Measurements from ENCODE around the gene SLC66A2. TPM values are rescaled to one million over a fixed set of nuclear protein-coding genes. Genes with fewer than 3 reads are reported as not detected.

The SLC66A2 gene
- total RNA-seq, 1 experiment from 2014 or later = 17.4 TPM

- no peak for DNase-seq (ENCODE audit: low spot score)
These were observed 1.1 kb upstream of the SLC66A2 start for GRCh38 chr18:79952456-79952995.

GRCh38 chr18:79950515-79951341 lies 725 bp downstream of the SLC66A2 start:
- DNase-seq (ENCODE audit: low spot score) = no peak

- no peak for DNase-seq (ENCODE audit: low spot score)
These were observed 1.6 kb downstream of the SLC66A2 start for GRCh38 chr18:79949697-79950487.

- no peak for DNase-seq (ENCODE audit: low spot score)
These were observed 2.6 kb downstream of the SLC66A2 start for GRCh38 chr18:79948719-79949411.

- no peak for DNase-seq (ENCODE audit: low spot score)
These were observed 3.4 kb downstream of the SLC66A2 start for GRCh38 chr18:79947881-79948610.

GRCh38 chr18:79947054-79947755 lies 4.2 kb downstream of the SLC66A2 start:
- DNase-seq (ENCODE audit: low spot score) = no peak

GRCh38 chr18:79945118-79946042 lies 6.1 kb downstream of the SLC66A2 start:
- DNase-seq (ENCODE audit: low spot score) = no peak

- DNase-seq (ENCODE audit: low spot score) = no peak
These were observed 6.7 kb downstream of the SLC66A2 start for GRCh38 chr18:79944746-79945117.

- DNase-seq (ENCODE audit: low spot score) = no peak
These were observed 7.2 kb downstream of the SLC66A2 start for GRCh38 chr18:79944126-79944731.

GRCh38 chr18:79943608-79944125 lies 7.8 kb downstream of the SLC66A2 start:
- no peak for DNase-seq (ENCODE audit: low spot score)

- DNase-seq (ENCODE audit: low spot score) = no peak
These were observed 8.5 kb downstream of the SLC66A2 start for GRCh38 chr18:79942786-79943607.

- DNase-seq (ENCODE audit: low spot score) = no peak
These were observed 9.2 kb downstream of the SLC66A2 start for GRCh38 chr18:79942211-79942610.

- DNase-seq (ENCODE audit: low spot score) = no peak
These were observed 9.9 kb downstream of the SLC66A2 start for GRCh38 chr18:79941473-79942119.

GRCh38 chr18:79940814-79941472 lies 10.5 kb downstream of the SLC66A2 start:
- DNase-seq (ENCODE audit: low spot score) = no peak

GRCh38 chr18:79940126-79940813 lies 11.2 kb downstream of the SLC66A2 start:
- no peak for DNase-seq (ENCODE audit: low spot score)

- DNase-seq (ENCODE audit: low spot score) = no peak
These were observed 12.4 kb downstream of the SLC66A2 start for GRCh38 chr18:79939096-79939495.

Data from H4 (cell line).